Activated CD4-positive, alpha-beta T cell treated with anti-CD3 and anti-CD28 coated beads, Interleukin-2, Interleukin-4, amounts not matched to agents 100 ng/mL and 50 ng/mL, durations not matched to agents 16 hours and 8 hours (primary cell): ENCODE results near the gene RNPEP.
"Not testable (repeated sequence)": the region's sequence is repeated elsewhere in the genome, so short reads cannot be mapped to it uniquely, and the experiment has no call there.

ENCODE experiments used
- DNase-seq: peaks from one replicate; pipeline ENCODE4 v3.0.0-alpha.2; 2020; ENCODE audit warnings: low spot score

RNPEP gene

GRCh38 chr1:202010180-202011015, 27.9 kb downstream of the RNPEP start, which contains the start of gene ELF3:
TSS of gene ELF3 (plus strand) at chr1:202010587. CDS start at chr1:202011137, 550 bp downstream.
- DNase-seq, result no peak

DNA sequence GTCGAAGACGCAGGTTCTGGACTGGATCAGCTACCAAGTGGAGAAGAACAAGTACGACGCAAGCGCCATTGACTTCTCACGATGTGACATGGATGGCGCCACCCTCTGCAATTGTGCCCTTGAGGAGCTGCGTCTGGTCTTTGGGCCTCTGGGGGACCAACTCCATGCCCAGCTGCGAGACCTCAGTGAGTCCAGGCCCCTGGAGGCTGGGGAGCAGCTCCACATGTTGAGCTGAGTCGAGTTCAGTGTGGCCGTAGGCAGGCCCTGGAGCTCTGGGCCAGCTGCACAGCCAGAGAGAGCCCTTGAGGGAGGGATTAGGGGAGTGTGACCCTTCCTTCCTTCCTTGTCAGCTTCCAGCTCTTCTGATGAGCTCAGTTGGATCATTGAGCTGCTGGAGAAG, 29.5 kb downstream of the RNPEP start:
- DNase-seq, result no peak

DNA sequence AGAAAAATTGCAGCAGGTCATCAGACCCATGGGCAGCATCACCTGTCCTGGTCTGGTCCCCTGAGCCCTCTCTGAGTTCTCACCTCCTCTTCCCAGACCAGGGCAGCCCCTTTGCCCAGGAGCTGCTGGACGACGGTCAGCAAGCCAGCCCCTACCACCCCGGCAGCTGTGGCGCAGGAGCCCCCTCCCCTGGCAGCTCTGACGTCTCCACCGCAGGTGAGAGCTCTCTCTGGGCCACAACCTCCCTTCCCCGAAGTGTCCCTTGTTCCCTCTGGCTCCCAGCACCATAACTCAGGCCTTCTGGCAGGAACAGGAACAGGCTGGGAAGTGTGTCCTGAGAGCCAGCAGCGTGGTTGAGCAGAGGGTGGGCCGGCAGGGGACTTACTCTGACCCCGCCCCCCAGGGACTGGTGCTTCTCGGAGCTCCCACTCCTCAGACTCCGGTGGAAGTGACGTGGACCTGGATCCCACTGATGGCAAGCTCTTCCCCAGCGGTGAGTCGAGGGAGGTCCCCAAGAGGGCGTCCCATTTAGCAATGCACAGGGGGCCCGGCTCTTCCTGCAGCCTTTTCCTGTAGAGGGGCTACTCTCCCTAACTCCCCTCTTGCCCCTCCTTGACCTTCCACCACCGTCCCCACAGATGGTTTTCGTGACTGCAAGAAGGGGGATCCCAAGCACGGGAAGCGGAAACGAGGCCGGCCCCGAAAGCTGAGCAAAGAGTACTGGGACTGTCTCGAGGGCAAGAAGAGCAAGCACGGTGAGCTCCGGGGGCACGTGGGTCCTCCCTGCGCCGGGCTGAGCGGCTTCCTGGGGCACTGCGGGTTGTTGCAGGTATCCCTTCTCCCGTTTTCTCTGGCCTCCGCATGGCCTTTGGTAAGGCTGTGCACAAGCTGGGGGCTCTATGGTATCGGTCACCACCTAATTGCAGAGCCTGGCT, 30.4 kb downstream of the RNPEP start:
- DNase-seq, result no peak

GRCh38 chr1:202013603-202014002, 31.2 kb downstream of the RNPEP start:
- DNase-seq, result no peak

DNA sequence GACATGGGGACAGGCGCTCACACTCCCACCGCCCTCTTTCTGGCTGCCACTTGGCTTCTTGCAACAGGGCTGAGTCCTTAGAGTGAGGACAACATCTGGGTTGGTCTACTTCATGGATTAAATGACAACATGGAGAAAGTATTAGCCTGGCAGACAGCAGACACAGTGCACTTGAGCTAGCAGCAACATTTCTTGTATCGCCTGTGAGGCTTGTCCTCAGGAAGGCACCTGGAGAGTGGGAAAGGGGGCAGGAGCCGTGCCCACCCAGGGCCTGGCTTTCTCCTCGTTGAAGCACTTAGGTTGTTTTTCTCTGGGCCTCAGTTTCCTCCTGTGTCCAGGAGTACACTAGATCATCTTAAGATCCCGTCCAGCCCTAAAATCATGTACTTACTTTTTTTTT, 31.6 kb downstream of the RNPEP start:
- DNase-seq, result no peak

DNA sequence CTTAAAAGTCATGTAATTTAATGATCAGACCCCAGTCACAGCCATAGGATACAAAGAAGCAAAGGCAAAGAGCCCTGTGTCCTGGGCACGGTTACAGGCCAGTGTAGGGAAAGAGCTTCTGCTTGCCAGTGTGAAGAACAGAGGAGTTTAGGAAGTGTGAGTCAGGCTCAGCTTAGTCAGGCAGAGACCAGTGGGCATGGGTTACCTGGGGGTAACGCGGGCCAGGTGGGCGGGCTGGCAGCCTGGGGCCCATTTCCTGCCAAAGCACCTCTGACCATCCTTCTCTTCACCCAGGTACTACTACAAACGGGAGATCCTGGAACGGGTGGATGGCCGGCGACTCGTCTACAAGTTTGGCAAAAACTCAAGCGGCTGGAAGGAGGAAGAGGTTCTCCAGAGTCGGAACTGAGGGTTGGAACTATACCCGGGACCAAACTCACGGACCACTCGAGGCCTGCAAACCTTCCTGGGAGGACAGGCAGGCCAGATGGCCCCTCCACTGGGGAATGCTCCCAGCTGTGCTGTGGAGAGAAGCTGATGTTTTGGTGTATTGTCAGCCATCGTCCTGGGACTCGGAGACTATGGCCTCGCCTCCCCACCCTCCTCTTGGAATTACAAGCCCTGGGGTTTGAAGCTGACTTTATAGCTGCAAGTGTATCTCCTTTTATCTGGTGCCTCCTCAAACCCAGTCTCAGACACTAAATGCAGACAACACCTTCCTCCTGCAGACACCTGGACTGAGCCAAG, 32.6 kb downstream of the RNPEP start:
- no peak for DNase-seq

DNA sequence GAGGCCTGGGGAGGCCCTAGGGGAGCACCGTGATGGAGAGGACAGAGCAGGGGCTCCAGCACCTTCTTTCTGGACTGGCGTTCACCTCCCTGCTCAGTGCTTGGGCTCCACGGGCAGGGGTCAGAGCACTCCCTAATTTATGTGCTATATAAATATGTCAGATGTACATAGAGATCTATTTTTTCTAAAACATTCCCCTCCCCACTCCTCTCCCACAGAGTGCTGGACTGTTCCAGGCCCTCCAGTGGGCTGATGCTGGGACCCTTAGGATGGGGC, 33.2 kb downstream of the RNPEP start:
- no peak for DNase-seq

- no peak for DNase-seq
These were observed 33.8 kb downstream of the RNPEP start for GRCh38 chr1:202016022-202016810.

- DNase-seq, result no peak
These were observed 34.6 kb downstream of the RNPEP start for GRCh38 chr1:202016811-202017748.

DNA sequence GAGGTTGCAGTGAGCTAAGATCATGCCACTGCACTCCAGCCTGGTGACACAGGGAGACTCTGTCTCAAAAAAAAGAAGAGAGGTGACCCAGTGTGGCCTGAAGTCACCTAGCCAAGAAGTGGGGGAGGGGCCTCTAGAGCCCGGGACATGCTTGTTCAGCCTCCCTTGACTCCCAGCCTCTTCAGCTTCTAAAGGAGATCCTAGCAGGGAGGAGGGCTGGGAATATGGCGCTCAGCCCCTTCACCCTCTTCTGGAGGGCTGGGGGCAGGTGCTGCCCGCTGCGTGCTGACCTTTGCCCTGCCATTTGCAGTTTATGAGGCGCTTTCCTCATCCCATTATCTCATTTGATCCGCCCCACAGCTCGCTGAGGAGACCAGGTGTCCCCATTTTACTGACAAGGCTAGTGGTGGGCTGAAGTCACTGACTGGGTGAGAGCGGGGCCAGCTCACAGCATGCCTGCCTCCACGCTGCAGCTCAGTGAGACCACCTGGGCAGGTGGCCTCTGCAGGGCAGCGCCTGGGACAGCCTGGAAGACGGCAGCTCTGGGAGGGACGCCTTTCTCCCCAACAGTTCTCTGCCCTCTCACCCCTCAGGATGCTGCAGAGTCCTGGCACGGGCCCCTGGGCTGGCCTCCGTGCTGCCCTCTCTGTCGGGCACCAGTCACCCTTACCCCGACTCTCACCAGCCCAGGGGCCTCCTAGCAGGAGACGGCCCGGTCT, 35.5 kb downstream of the RNPEP start:
- DNase-seq, result no peak

DNA sequence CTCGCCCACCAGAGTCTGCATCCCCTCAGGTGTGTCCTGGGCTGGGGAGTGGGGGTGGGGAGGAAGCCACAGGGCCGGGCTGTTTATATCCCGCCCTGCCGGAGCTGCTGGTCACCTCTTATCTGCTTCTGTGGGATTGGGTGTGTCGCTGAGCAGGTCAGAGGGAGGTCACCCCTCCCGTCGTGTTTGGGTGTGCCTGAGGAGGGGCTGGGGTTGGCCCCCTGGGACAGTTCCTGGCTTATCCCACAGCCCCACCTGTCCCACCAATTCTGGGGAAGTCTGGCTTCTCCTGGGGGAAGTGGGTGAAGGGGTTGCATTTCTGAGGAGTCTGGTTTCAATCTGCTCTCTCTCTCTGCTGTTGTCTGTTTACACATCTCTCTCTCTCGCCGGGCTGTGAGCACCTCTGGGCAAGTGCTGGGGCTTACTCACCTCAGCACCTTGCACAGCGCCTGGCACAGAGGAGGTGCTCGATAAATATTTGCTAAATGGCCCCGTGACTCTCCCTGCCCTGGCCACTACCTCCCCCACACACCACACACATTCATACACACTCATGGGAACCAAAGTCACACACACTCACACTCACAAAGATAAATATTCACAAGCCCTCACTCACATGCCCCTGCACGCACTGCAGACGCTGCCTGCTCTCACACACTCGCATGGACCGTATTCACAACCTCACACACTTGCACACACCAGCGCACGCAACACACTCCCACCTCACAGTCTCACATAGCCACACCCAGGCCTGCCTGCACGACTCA, 36.2 kb downstream of the RNPEP start:
- no peak for DNase-seq

GRCh38 chr1:202019235-202019558, 36.7 kb downstream of the RNPEP start:
- DNase-seq, result not testable (repeated sequence)

DNA sequence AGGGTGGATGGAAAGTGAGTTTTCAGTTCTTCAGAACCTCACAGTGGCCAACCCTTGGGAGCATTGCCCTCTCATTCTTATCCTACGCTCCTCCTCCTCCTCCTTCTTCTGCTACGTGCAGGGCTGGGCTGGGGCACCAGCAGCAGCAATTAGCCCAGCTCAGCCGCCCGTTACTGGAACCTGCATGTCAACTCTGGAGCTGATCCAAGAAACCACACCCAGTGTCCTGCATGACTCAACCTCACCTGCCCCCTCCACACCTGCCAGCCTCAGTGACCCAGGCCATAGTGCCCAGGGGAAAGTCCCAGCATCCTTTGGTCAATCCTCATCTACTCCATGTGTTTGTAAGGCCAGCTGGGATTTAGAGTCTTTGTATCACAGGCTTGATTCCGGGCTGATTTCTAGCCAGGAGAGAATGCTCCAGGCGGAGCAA, 40.6 kb downstream of the RNPEP start:
- no peak for DNase-seq

GRCh38 chr1:202029171-202029665, 46.8 kb downstream of the RNPEP start:
- no peak for DNase-seq

DNA sequence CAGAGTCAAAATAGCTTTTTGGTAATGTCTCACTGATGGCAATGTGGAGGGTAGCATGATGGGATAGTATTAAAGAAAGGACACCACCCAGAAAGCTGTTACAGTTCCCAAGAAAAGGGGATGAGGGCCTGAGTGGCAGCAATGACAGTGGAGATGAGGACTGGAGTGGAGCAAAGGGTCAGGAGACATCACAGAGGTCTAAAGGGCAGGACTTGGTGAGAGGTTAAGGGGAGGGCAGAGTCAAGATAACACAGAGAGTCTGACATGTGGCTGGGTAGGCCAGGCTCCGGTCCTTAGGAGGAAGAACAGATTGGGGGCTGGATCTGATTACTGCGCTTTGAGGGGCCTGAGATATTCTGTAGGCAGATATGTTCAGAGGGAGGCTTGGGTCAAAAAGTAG, 47.3 kb downstream of the RNPEP start:
- DNase-seq, result no peak

DNA sequence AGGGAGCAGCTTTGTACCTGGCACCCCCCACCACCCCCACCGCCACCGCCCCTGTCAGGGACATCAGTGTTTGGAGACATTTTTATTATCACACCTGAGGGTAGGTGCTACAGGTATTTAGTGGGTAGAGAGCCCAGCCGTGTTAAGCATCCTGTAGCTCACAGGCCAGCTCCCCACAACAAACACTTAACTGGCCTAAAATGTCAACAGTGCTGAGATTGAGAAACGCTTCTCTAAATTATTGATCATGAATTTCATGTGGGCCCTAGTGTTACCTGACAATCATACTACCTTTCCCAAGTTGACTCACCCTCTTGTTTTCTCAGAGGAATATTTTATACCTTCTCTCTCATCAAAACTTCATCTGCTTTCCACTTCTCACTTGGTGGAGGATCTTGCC, 49.3 kb downstream of the RNPEP start:
- DNase-seq, result no peak

- no peak for DNase-seq
These were observed 51.8 kb downstream of the RNPEP start for GRCh38 chr1:202034149-202034682.

DNA sequence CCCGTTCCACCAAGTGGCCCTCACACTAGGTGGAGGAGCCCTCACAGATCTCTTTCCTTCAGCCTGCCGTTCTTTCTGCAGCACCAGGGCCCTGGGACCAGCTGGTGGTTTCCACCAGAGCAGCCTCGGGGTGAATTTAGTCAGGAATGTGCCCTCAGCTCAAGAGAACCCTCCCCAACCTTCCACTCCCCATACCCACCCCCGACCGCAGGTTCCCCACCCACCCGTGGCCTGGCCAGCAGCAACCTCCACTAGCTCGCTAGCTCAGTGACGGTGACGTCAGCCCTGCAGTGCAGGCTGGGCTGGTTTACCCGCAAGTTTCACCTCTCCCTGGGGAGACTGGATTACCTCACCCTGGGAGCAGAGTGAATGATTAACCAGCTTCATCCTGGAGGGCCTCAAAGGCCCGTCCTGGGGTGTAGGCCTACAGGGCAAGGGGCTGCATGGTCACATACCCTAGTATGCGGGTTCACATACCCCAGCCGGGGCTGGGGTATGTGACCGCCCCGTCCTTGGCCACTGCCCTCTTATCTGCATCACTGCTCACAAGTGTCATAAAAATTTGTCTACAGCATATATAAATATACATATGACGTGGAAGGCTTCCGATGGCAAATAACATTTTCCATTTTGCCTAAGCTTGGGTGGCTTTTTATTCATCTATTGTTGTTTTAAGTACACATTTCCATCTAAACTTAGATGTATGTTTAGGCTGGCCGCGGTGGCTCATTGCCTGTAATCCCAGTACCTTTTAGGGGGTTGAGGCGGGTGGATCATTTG, 52.4 kb downstream of the RNPEP start:
- DNase-seq, result no peak
